GM18508 (cell line): ENCODE measurements around the gene TMEM200A.

Experiments used
- ATAC-seq: cut with Tn5 transposase; IDR thresholded peaks from one replicate; pipeline ENCODE4 v1.9.1; 2021; ENCODE audit warnings: moderate number of reproducible peaks; ENCODE audit not compliant: insufficient read depth, unreplicated experiment

TMEM200A gene

DNA sequence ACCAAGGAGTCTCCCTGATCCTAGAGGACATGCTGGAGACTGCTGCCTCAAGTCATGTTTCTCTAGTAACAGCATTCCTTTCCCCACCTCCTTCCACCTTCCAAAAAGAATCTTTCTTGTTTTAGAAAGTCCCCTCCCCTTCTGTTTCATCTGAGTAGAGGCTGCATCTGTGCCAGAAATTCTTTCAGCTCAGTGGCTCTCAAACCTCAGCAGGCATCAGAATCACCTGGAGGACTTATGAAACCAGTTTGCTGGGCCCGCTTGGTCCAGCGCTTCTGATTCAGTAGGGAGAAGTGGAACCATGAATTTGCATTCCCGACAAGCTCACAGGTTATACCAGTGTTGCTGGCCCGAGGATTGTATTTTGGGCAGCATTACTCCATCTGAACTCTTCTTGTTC lies 55.1 kb downstream of the TMEM200A start:
- ATAC-seq, result no peak

DNA sequence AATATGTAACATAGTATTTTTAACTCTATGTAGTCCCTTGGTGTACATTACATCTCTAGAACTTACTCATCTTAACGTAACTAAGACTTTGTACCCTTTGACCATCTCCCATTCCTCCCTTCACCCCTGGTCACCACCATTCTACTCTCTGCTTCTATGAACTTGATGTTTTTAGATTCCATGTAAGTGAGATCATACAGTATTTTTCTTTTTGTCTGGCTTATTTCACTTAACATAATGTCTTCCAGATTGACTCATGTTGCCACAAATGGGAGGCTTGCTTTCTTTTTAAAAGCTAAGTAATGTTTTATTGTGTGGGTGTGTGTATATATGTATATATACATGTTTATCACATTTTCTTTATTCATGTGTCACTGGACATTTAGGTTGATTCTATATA lies 55.8 kb downstream of the TMEM200A start:
- no peak for ATAC-seq

DNA sequence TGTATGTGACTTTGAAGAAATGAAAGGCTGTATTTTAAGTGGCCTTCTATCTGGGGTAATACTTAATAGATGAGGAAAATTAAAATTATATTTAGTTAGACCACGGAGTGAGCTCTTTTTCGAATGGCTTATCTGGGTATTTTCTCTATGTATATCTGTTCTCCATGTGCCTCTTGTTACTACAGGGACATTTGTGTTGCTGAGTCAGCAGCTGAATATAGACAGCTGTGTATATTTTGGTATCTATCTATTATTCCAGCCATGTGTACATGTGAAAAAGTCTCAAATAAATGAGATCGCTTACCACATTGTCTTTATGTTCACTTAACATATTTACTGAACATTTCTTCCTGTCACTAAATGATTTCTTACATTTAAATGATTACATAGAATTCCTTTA lies 57.2 kb downstream of the TMEM200A start:
- ATAC-seq, result no peak

DNA sequence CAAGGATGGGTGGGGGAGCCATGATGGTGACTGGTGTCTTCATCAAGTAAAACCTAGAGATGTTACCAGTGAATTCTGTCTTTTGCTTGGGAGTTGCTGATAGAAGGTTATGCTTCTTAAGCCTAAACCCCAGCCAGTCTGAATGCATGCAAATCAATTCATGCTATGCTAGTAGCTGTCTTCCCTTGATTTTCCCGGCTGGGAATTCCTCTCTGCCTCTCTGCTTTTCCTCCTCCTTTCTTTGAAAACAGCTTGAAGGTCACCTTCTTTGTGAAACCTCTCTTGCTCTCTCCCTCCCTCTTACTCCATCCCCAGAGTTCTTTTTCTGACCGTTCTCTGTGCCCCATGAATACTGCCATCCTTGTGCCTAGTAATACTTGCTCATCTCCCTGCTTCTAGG lies 58.9 kb downstream of the TMEM200A start:
- ATAC-seq, result no peak

DNA sequence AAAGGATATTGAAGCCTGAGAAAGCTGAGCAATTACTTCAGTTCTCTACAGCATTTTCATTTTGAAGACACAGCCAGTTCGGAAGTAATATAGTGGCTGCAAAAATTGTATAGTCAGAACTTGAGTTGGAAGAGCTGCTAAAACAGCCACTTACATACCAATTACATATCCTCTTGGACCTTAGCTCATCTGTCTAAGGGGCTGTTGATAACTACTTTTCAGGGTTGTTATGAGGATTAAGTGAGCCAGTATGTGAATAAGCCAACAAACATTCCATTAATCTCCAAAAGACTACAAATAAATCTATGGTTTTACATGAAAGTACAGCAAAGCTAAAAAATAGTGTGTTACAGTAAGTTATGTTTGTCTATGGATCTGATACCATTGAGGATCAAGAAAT lies 59.7 kb downstream of the TMEM200A start:
- no peak for ATAC-seq

DNA sequence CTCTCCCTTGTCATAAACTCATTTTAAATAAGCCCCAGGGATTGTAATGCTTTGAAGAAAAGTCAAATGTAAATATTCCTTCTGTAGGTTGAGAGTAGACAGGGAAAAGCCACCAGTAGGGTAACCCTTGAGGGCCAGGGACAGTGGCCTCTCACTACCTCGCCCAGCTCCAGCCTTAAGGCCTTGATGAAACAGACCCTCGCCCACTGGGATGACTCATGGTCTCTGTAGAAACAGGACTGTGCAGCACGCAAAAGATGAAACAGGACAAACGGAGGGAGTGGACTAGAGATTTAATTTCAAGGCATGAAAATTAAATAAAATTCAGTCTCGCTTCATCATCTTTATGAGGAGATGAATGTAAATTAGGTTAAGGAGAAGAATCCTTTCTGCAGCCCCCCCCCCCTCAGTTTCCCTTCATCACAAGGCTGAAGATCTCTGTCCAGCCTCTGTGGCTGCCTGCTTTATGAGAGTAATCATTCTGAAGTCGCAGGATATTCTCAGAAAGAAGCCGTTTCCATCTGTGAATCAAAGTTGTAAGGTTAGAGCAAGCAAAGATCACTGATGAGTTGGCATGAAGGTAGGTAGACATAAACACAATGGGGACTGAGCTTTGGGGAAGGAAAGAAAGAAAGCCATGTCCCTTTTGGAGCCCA lies 60.4 kb downstream of the TMEM200A start:
- ATAC-seq, result no peak

DNA sequence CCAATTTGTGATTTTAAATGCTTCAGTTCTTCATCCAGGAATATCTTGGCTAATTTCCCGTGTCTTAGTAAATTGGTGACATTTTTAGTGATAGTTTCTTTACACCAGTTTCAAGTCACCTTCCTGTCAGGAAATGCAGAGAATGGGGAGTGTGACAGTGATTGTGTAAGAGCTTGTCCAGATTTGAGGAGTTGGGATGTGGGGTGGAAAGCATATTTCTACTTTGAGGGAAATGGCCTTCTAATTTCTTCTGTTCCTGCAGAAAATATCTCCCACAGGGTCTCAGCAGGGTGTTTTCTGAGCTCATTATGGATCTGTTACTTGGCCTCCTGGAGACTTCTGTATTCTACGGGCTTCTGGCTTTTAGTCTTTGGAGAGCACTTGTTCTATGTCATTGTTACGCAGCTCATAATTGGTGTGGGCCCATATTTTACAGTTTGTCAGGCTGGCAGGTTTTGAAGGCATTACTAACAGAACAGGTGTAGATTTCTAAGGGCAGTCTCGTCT lies 65.6 kb downstream of the TMEM200A start:
- ATAC-seq, result no peak

DNA sequence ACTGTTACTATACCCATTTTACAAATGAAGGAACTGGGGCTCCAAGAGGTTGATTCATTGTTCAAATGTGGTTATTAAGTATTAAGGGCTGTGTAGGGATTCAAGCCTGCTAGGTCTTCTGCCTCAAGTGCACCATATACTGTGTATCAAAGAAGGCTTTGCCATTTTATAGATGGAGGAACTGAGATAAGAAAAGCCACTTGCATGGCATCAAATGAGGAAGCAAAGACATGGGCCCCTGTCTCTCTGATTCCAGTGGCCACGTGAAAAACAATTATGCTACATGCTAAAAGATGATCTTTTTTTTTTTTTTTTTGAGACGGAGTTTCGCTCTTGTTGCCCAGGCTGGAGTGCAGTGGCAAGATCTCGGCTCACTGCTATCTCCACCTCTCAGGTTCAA lies 67.0 kb downstream of the TMEM200A start:
- ATAC-seq, result no peak

DNA sequence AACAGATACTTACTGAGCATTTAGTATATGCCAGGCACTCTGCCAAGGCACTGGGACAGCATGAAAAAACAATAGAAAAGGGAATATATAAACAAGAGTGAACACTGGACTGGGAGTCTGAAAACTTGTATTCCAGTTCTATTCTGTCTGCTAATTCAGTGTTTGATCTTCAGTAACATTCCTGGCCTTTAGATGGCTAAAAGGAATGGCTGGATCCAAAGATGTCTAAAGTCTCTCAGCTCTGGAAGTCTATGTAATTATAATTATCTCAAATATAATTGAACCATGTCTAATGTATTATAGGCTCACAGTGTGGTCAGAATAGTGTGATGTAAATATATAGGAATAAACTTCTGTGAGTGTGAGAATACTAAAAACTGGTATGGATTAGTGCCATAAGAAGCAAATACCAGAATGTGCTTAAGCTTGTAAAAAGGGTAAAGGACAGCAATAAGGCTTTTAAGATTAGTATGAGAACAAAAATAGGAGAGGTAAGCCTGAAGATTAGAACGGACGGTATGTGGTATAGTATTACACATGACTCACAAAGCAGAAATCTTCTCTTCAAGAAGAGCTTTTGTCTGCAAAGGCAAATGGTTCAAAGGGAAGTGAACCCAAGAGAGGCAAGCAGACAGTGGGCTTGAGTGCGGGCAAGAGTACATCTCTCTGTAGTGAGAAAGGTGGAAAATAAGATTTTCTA lies 68.5 kb downstream of the TMEM200A start:
- ATAC-seq, result no peak

DNA sequence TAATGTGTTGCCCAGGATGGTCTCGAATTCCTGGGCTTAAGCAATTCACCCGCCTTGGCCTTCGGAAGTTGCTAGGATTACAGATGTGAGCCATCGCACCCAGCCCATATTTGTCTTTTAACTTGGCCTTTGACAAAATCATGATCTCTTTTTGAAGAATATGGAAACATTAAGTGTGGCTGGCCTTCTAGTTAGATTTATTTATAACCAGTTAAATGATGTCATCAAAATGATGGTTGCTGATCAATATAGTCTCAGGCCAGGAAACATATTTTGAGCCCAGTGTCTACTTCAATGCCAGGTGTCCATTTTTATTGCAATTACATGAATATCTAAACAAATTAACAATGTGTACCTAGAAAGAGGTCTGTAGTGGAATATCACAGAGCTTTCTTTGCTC lies 69.4 kb downstream of the TMEM200A start:
- no peak for ATAC-seq

DNA sequence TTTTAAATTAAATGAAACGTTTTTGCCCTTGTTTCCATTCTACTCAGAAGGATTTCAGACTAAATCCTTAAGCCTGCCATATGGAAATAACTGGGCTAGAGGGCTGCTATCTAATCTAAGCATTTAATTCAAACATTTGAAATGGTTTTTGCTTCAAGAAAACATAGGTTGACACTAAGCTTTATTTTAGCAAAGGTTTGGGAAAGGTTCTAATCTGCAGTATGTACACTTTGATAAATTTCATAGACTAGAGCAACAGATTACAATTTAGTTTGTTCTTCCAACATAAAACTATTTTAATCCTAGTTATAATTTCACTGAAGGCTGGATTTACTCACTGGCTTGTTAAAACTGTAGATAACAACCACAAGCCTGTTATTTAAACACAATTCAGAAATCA lies 72.1 kb downstream of the TMEM200A start:
- no peak for ATAC-seq

DNA sequence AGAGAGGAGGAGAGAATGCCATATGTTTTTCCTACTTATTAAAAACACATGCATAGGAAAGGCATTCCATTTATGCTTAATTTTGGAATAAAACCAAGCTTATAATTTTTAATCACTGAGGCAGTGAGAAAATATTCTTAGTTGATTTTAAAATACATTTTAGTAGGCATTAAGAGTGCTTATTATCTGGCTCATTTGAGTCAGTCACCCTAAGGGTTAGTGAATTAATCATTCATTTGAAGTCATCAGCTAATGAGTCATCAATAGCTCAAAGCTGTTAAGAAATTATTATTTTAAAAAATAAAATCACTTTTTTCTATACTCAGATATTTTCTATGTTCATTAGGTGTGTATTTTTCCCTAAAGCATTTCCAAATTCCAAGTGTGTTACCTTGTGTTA lies 81.6 kb downstream of the TMEM200A start:
- ATAC-seq, result no peak

DNA sequence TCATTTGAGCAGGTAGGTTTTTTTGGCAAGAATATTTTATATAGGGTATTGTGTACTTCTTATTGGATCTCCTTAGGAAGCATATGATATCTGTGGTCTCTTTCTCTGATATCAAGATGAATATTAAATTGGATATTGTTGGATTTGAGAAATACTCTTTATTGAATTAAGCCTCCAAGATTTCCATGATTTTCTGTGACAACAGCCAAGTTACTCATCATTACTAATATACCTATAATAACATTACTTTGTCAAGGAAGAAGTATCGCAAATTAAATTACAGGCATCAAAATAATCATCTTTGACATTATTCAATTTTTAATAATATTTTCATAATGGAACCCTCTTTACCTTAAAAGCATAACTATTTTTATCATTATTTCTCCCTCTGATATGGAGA lies 86.5 kb downstream of the TMEM200A start:
- ATAC-seq, result no peak

DNA sequence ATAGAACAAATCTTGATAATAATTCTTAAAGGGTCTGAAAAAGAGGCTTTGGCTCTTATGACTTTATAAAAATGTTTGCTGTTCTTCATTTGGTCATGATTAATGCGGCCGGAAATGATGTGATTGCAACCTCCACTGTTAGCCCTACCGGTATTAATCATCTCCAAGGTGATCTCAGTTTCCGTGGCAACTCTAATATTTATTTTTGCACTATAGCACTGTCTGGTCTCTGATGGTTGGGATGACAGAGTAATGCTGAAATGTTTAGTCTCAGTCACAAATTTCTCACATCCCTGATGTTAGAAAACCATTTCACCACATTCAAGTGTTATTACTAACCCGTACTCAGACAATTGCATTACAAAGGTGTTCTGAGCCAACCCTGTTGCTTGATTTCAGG lies 87.4 kb downstream of the TMEM200A start:
- no peak for ATAC-seq

DNA sequence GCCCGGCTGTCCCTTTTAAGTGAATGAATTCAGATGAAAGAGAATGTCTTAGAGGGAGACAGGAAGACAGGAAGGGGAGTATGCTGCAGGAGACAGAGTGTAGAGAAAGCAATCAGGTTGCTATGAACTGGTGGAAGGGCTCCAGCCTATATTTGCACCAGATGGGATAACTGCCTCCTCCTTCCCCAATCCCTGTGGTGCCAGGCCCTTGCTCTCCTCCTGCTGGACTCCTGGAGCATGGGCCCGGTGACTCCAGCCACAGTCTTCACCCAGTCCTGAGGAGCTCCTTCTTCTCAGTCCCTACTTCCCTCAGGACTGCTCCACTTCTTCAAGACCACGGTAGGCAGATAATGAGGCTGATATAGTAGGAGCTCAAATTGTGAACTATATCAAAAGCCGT lies 91.8 kb downstream of the TMEM200A start:
- no peak for ATAC-seq

DNA sequence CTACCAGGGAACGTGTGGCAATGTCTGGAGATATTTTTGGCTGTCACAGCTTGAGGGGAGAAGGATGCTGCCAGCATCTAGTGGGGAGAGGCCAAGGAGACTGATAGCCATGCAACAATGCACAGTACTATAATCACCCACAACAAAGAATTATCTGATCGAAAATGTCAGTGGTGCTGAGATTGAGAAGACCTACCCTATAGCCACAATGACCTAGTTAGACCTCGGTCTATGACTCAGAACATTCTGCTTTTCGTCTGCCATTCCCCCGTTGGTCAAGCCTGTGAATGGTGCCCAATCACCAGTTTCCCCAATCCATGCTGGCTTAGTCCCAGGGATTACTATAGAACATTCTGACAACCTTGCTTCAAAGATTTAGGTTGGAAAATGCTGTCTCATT lies 93.5 kb downstream of the TMEM200A start:
- no peak for ATAC-seq

DNA sequence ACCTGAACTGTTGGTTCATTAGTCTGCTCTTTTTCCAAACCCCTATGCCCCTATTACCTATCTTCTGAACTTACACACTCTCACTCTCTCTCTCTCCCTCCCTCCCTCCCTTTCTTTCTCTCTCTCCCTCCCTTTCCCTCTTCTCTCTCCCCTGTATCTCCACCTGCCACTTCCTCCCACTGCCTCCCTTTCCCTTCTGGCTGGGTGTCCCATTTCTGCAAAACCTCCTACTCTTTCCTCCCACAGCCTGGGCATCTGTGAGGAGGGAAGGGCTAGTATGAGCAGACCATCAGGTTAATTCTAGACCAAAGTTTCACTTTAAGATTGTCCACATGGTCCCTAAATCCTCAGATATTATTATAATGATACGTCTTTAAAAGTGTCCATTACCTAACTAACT lies 95.1 kb downstream of the TMEM200A start:
- no peak for ATAC-seq

DNA sequence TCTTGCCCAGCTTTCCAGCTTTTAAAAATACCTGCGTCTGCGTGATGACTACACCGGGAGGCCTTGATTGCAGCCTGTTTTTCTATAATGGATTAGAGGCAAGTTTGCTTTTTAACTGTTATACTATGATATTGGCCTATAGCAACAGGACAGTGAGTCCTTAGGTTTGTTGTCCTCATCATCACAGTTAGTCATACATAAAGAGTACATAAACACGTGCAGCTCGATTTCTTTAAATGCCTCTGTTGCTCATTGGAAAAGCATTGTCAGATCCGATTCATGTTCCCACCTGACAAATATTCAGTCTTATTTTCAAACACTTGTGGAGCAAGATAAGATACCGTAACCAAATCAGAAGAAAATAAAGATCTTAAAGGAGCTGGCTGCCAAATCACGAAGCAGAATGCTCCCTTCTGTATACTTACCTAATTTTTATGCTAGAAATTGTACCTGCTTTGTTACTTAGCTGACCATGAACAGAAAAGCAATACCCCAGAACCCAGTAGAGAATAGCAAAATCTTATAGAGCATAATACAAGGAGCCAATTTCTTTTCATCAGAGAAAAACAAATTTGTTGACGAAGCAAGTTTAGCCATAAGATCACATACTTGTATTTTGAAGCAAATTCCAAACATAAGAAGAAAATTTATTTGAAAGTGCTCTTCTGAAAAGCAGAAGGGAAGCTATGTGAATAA lies 100.4 kb downstream of the TMEM200A start:
- no peak for ATAC-seq

DNA sequence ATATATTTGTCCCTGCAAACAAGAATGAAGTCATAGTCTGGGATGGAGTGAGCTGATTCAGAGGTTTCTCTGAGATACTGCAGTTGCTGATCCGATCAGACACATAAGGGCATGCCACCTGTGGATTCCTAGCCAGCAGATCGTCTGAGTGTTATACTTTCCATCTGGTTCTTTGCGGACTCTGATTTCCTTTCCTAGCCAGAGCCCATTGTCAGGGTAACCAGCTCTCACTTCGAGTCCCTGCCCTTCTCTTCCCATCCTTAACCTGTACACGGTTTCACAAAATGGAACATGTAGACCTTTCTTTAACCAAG lies 100.9 kb downstream of the TMEM200A start:
- no peak for ATAC-seq

DNA sequence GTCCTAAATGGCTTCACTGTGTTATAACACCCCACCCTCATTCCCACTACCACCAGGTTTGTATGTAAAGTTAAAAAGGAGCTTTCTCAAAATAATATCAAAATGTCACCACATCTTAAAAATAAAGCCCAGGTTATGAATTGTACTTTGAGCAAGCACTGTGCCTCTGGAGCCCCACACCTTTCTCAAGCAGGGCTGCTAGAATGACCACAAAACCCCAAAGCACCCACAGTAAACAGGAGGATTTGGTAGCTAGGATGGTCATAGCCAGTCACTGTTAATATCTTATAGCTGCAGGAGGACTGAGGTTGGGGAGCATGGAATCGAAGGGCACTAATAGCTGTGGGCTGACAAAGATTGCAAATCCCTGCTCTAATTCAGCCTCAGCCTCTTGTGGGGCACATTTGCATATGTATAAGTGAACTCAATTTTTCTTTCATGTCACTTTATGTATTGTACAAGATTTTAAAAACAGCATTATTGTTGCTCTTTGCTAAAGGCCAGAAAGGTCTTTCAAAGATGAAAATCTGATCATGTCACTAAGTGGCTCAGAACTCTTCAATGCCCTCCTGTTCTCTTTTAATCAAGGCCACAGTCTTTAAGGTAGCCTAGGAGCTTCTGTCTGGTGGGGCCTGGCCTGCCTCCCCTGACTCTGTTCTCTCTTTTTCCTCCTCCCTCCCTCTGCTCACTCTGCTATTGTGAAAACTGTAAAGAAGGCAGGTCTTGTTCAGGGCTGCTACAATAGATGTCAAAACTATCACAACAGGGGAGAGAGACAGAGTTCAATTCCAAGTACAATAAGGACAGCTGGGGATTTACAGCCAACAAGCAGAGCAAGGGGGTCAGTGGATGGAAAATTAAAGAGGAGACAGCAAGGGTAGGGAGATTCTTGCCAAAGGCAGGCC lies 101.6 kb downstream of the TMEM200A start:
- no peak for ATAC-seq

DNA sequence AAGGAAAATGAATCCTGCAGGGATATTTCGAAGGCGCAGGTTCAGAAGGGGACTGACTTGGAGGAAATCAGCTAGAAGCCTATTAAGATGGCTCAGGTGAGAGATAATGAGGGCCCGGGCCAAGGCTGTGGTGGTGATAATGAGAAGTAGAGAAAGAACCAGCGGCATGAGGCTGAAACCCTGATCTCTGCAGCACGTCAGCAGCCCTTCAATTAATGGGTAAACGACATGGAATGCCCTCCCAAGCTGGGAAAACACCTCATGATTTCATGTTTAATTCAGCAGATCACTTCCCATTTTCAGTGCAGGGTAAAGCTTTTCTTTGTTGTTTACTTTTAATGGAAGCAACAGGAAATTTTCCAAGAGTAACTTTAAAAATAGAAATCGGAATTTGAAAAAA lies 104.9 kb downstream of the TMEM200A start:
- ATAC-seq, result no peak
